MCF 10A (cell line): ENCODE measurements around the gene GNG5. TPM values are rescaled to one million over a fixed set of nuclear protein-coding genes. Genes with fewer than 3 reads are reported as not detected.

Experiments
- BruUV-seq: library from RNA; stranded (reverse); fragments of 400-500 nt; replicated peaks from 2 replicates; lab custom pipeline; 2021; lab: Mats Ljungman, UMichigan
- CTCF ChIA-PET: fragments of 300-600 bp; sonication (Branson Sonifier 250); formaldehyde crosslinking; extraction: SDS; loops from one replicate; lab custom pipeline; 2021; ENCODE audit warnings: antibody characterized with exemption, inconsistent platforms; lab: Yijun Ruan, JAX
- POLR2A ChIA-PET: fragments of 300-600, 350-650 bp; sonication (Branson Sonifier 250); formaldehyde crosslinking; extraction: SDS; loops from one replicate; lab custom pipeline; 2020; ENCODE audit warnings: antibody characterized with exemption, inconsistent platforms; lab: Yijun Ruan, JAX
- DNase-seq: peaks from one replicate; pipeline ENCODE4 v3.0.0-alpha.2; 2018; ENCODE audit not compliant: unreplicated experiment
- H3K27ac Mint-ChIP-seq: one replicate; pipeline ENCODE4 v1.8.0; 2022; ENCODE audit warnings: mild to moderate bottlenecking, low read depth, mixed read lengths; ENCODE audit not compliant: unreplicated experiment
- H3K27me3 Mint-ChIP-seq: one replicate; pipeline ENCODE4 v1.8.0; 2022; ENCODE audit warnings: mixed read lengths; ENCODE audit not compliant: insufficient read depth, unreplicated experiment
- H3K36me3 Mint-ChIP-seq: one replicate; pipeline ENCODE4 v1.8.0; 2022; ENCODE audit warnings: mild to moderate bottlenecking, moderate library complexity, mixed read lengths; ENCODE audit not compliant: insufficient read depth, unreplicated experiment
- H3K4me1 Mint-ChIP-seq: one replicate; pipeline ENCODE4 v1.8.0; 2022; ENCODE audit warnings: mixed read lengths; ENCODE audit not compliant: insufficient read depth, unreplicated experiment
- H3K4me3 Mint-ChIP-seq: one replicate; pipeline ENCODE4 v1.8.0; 2022; ENCODE audit warnings: mild to moderate bottlenecking, moderate library complexity, mixed read lengths; ENCODE audit not compliant: unreplicated experiment
- H3K9me3 Mint-ChIP-seq: one replicate; pipeline ENCODE4 v1.8.0; 2022; ENCODE audit warnings: mixed read lengths; ENCODE audit not compliant: unreplicated experiment
- intact Hi-C: fragments of 100-400 bp; cut with micrococcal nuclease; formaldehyde crosslinking; loops from 2 replicates; pipeline ENCODE4 v1.14.1; 2022
- total RNA-seq: library from RNA; stranded (reverse); gene quantifications from 2 replicates; pipeline ENCODE4 v1.2.3, GENCODE V29; 2022
- TF ChIP-seq, protein P1 (sequence below): fragments of 200-600 bp; IDR thresholded peaks from one replicate; pipeline ENCODE4 v1.8.0; 2022; ENCODE audit warnings: antibody characterized with exemption, mild to moderate bottlenecking; ENCODE audit not compliant: unreplicated experiment

GNG5 gene
- total RNA-seq, 1 experiment from 2014 or later, result 121 TPM

DNA sequence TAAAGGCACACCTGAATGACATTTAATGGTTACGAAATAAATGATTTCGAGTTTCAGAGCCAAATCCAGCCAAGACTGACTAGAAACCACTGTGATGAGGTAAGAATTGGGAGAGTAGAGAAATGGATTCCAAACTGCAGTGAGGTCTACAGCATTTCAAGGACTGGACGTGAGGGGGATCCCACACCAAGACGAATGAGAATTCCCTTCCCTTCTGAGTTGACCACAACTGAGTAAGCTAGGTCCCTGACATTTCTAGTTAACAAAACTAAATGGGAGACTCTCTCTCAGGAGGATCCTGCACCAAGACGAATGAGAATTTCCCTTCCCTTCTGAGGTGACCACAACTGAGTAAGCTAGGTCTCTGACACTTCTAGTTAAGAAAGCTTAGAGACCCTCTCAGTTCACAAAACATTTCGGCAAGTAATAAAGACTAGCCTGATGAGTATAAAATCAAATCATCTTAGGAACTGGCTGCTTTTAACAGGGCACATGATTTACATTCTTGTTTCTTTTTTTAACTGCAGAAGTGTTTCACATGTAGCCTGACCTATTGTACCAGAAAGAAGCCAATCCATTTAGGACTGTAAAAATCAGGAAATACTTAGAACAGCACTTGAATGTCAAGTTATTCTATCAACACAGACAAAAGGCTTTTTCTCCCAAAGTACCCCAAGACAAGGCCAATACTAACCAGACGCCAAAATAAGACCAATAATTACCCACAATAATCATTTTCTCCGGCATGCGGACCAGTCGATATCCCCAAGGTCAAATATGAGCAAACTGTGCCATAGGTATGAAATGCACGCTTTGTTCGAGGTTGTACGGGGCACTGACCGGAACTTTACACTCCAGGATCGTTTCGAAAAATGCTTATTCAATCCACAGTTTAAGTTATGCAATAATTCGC, 1.5 kb downstream of the GNG5 start:
- no peaks in the 10 kb centered on the region for H3K27me3 Mint-ChIP-seq
- peak overlapping the region; percentile 94 for H3K4me3 Mint-ChIP-seq
- peak; percentile 46 for DNase-seq
- peaks cover 39% of the 10 kb centered on the region for H3K36me3 Mint-ChIP-seq
- TF ChIP-seq, protein P1, sequence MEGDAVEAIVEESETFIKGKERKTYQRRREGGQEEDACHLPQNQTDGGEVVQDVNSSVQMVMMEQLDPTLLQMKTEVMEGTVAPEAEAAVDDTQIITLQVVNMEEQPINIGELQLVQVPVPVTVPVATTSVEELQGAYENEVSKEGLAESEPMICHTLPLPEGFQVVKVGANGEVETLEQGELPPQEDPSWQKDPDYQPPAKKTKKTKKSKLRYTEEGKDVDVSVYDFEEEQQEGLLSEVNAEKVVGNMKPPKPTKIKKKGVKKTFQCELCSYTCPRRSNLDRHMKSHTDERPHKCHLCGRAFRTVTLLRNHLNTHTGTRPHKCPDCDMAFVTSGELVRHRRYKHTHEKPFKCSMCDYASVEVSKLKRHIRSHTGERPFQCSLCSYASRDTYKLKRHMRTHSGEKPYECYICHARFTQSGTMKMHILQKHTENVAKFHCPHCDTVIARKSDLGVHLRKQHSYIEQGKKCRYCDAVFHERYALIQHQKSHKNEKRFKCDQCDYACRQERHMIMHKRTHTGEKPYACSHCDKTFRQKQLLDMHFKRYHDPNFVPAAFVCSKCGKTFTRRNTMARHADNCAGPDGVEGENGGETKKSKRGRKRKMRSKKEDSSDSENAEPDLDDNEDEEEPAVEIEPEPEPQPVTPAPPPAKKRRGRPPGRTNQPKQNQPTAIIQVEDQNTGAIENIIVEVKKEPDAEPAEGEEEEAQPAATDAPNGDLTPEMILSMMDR, result no peak
- BruUV-seq, result TSS peak; percentile 37
- H3K27ac Mint-ChIP-seq, result peak overlapping the region; percentile 94
- CTCF ChIA-PET, result interaction anchor here (0.6 to 2.2 kb wide), 8 partner anchors 24 to 168 kb away, joined by 3 to 10 read pairs (median 4); partner anchors contain the start of gene CTBS
- intact Hi-C loops, result loop anchor here (1.0 kb wide), 1 partner anchor 248 kb away; no protein-coding TSS in a partner anchor
- H3K9me3 Mint-ChIP-seq, result peaks cover 9% of the 10 kb centered on the region
- POLR2A ChIA-PET, result interaction anchor here (0.7 to 5.3 kb wide), 21 partner anchors 11 to 755 kb away, joined by 3 to 104 read pairs (median 4); partner anchors contain the start of genes C1orf52, CTBS and RPF1
- peaks cover 33% of the 10 kb centered on the region for H3K4me1 Mint-ChIP-seq

DNA sequence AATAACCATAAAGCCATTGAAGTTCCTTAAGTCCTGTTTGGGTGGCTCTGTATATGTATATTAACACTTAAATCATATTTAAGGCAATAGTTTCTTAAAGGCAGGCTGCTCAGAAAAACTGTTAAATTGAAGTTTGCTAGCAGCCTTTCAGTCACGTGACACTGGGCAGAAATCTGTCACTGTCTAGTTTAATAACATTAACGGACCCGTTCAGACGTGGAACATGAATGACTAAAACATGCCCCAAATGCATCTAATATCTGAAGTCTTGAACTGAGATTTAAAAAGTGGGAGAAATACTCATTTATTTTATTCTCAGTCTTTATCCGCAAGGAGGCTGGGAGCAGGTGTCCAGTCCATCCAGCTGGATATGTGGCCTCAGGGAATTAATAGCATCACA, 3.5 kb downstream of the GNG5 start:
- DNase-seq, result no peak
- TF ChIP-seq, protein P1, result no peak
- H3K36me3 Mint-ChIP-seq, result peaks cover 53% of the 10 kb centered on the region
- no peaks in the 10 kb centered on the region for H3K27me3 Mint-ChIP-seq
- no peak overlapping the region for H3K4me3 Mint-ChIP-seq
- no peaks in the 10 kb centered on the region for H3K9me3 Mint-ChIP-seq
- H3K4me1 Mint-ChIP-seq, result peaks cover 33% of the 10 kb centered on the region
- ChIA-PET POLR2A (interaction anchor here (1.0 to 5.3 kb wide), 4 partner anchors 9 to 70 kb away, joined by 4 to 104 read pairs (median 62); partner anchors contain the start of genes CTBS and RPF1), CTCF (interaction anchor here (0.6 to 2.2 kb wide), 7 partner anchors 12 to 251 kb away, joined by 3 to 10 read pairs (median 4); partner anchors contain the start of gene CTBS)
- H3K27ac Mint-ChIP-seq, result no peak overlapping the region
- no TSS peak for BruUV-seq
- intact Hi-C loops, result no loop called here

DNA sequence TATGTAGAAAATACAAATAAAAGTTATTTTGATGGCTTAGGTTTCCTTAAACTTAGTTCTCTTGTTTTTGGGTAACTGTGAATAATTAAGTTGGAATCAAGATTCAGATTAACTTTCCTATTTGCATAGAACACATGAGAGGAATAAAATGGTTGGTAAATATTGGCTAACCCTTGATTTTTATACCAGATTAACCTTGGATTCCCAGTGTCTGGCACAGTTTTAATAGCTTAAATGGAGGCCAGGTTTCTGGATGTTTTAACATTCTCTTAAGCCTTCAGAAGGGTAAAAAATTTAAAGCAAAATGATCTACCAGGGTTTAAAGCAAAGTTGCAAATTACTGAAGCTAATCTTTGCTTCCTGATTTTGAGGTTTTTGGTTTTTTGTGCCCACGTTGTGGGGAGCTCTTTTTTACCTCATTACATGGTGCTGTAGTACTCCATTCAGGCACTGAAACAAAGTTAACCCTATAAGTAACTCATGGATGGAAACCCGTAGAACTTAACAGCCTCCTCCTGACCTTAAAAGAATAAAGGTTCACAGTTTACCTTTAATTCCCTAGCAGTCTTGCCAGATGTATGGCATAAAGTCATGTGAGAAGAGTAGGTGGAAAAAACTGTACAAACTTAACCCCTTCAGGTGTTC, 8.6 kb downstream of the GNG5 start:
- ChIA-PET CTCF (no interaction called here), POLR2A (interaction anchor here (2.1 kb wide), 1 partner anchor 18 kb away, joined by 10 read pairs; the partner anchor contains the start of gene RPF1)
- H3K4me3 Mint-ChIP-seq, result no peak overlapping the region
- TF ChIP-seq, protein P1, result no peak
- peaks cover 15% of the 10 kb centered on the region for H3K4me1 Mint-ChIP-seq
- no peak overlapping the region for H3K27ac Mint-ChIP-seq
- intact Hi-C loops, result no loop called here
- no peaks in the 10 kb centered on the region for H3K9me3 Mint-ChIP-seq
- peaks cover 74% of the 10 kb centered on the region for H3K36me3 Mint-ChIP-seq
- no TSS peak for BruUV-seq
- no peak for DNase-seq
- H3K27me3 Mint-ChIP-seq, result no peaks in the 10 kb centered on the region
